AG04450 (cell line): ENCODE data around the gene SLC8B1. TPM values are rescaled to one million over a fixed set of nuclear protein-coding genes. Genes with fewer than 3 reads are reported as not detected.

Experiments used
- CTCF ChIA-PET: fragments of 300-600, 350-600 bp; formaldehyde crosslinking; extraction: SDS; loops from one replicate; lab custom pipeline; 2022; ENCODE audit warnings: antibody characterized with exemption, inconsistent platforms; lab: Charles Lee
- POLR2A ChIA-PET: fragments of 350-600 bp; formaldehyde crosslinking; extraction: SDS; loops from one replicate; lab custom pipeline; 2021; ENCODE audit warnings: antibody characterized with exemption, inconsistent platforms; lab: Yijun Ruan, JAX
- DNase-seq: peaks from one replicate; pipeline ENCODE4 v3.0.0-alpha.2; 2011; ENCODE audit warnings: low read depth, low spot score
- H3K27ac ChIP-seq: one replicate; pipeline ENCODE4 v1.5.1; 2012; ENCODE audit warnings: low read depth, low read length, control low read depth
- H3K27me3 ChIP-seq: one replicate; pipeline ENCODE4 v1.6.0; 2012; ENCODE audit warnings: low read length; ENCODE audit not compliant: control insufficient read depth, insufficient read depth
- H3K4me3 ChIP-seq: 2 replicates; pipeline ENCODE4 v1.5.1; 2011; ENCODE audit warnings: mild to moderate bottlenecking, low read depth, low read length, control low read depth
- H3K9me3 ChIP-seq: 2 replicates; pipeline ENCODE4 v1.5.1; 2012; ENCODE audit warnings: low read length; ENCODE audit not compliant: control insufficient read depth, insufficient read depth
- CTCF ChIP-seq: IDR thresholded peaks from 2 replicates; pipeline ENCODE4 v1.5.1; 2011; ENCODE audit warnings: low read depth, low read length, control low read depth, inconsistent platforms
- polyA plus RNA-seq: library from polyadenylated mRNA; depleted of rRNA; stranded (reverse); fragments of >200 nt; gene quantifications from 2 replicates; pipeline ENCODE4 v1.2.3, GENCODE V29; 2011

Gene SLC8B1
- polyA plus RNA-seq, 1 experiment = 12.1 TPM

- POLR2A ChIA-PET = no interaction called here
- CTCF ChIA-PET = no interaction called here
These were observed 30.9 kb upstream of the SLC8B1 start for GRCh38 chr12:113365639-113366395.

DNA sequence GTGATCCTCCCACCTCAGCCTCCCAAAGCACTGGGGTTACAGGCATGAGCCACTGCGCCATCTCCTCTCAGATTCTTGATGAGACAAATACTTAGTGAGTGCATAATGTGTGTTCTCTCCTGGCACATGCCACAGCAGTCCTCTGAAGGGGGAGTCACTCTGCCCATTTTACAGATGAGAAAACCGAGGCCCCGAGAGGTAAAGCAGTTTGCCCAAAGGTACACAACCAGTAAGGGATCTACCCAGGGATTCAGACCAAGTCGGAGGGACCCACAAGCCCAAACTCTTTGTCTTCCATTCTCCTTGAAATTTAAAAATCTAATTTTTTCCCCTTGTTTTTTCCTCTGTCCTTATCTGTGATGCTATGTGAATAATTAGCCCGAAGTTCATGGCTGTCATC, 29.8 kb upstream of the SLC8B1 start:
- no peaks in the 10 kb centered on the region for H3K27me3 ChIP-seq
- CTCF ChIA-PET = no interaction called here
- no peaks in the 10 kb centered on the region; the same call in 1 of the 2 replicates for H3K9me3 ChIP-seq
- no peak for TF ChIP-seq CTCF
- H3K4me3 ChIP-seq = no peak overlapping the region
- POLR2A ChIA-PET = no interaction called here
- no peak overlapping the region for H3K27ac ChIP-seq
- no peak for DNase-seq

More at GRCh38 chr12:113365639-113366395, 30.9 kb upstream of the SLC8B1 start:
- H3K4me3 ChIP-seq = no peak overlapping the region
- H3K27ac ChIP-seq = no peak overlapping the region
- no peak for TF ChIP-seq CTCF
- DNase-seq = no peak
- no peaks in the 10 kb centered on the region; the same call in 1 of the 2 replicates for H3K9me3 ChIP-seq
- H3K27me3 ChIP-seq = no peaks in the 10 kb centered on the region

DNA sequence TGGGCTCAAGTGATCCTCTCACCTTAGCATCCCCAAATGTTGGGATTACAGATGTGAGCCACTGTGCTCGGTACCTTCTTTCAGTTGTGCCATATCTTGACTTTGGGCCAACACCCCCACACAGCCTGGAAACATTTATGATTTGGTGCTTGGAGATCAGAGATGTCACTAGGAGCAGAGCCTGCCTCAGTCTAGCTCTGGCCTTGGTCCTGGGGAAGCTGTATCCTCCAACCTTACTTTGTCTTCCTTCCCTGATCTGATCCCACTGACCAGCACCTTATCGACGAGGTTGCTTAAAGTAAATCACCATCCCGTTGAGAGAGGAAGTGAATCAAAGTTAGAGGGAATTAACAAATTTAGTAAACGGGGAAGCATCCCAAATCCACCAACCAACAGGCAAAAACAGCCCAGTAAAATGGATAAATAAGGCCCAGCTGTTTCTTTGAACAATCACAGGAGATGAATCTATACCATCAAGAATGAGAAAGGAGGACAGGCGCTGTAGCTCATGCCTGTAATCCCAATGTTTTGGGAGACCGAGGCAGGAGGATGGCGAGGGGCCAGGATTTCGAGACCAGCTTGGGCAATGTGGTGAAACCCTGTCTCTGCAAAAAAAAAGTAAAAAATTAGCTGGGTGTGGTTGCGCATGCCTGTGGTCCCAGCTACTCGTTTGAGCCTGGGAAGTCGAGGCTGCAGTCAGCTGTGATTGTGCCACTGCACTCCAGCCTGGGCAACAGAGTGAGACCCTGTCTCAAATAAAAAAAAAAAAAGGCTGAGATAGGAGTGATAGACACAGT, 26.9 kb upstream of the SLC8B1 start:
- no peak for DNase-seq
- ChIA-PET POLR2A (no interaction called here), CTCF (no interaction called here)
- Histone ChIP-seq H3K27ac (no peak overlapping the region), H3K4me3 (no peak overlapping the region), H3K9me3 (peaks cover 3% of the 10 kb centered on the region; the same call in 1 of the 2 replicates), H3K27me3 (peaks cover 2% of the 10 kb centered on the region)
- no peak for TF ChIP-seq CTCF

DNA sequence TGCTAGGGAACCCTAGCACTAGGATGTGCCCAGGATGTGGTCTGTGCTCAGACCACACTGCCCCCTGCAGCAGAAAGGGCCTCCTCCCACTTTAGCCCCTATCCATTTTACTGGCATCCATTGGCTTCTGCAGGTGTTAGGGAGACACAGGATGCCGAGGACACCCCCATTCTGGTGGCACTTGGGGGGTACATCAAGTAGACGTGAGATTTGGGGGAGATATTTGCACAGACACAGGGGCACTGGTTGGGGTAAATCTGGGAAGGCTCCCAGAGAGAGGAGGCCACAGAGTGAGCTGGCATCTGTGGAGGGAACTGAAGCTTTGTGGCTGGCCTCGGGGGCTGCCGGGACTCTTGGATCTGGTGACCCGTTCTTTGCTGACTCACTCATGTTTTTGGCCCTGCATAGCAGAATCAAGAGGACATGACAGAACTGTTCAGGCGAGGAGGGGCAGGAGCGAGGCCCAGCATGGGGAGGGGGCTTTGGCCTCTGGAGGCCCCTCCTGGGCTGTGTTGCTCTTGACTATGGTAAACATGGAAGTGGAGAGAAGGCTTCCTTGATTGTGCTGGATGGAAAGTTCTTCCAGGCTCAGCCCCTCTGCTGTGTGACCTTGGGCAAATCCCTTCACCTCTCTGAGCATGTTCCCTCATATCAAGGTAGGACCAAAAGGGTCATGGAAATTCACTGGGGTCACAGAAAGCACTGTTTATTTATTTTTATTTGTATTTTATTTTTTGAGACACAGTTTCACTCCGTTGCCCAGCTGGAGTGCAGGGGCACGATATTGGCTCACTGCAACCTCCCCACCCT, 25.2 kb upstream of the SLC8B1 start:
- DNase-seq = no peak

More for the DNA sequence above, 25.2 kb upstream of the SLC8B1 start:
- ChIA-PET POLR2A (interaction anchor here (0.6 kb wide), 1 partner anchor 175 kb away, joined by 3 read pairs; the partner anchor contains the start of gene DDX54), CTCF (no interaction called here)
- TF ChIP-seq CTCF = 0 out of 2 replicates have a peak, but pooled peaks have one; percentile 27
- peak overlapping the region; percentile 92 for H3K4me3 ChIP-seq
- peaks cover 2% of the 10 kb centered on the region for H3K27me3 ChIP-seq
- no peak overlapping the region for H3K27ac ChIP-seq
- peaks cover 3% of the 10 kb centered on the region; the same call in 1 of the 2 replicates for H3K9me3 ChIP-seq
